GM18873 (cell line): ENCODE measurements around the gene CDC45.
"Not testable (repeated sequence)": the region's sequence is repeated elsewhere in the genome, so short reads cannot be mapped to it uniquely, and the experiment has no call there.

ENCODE experiments used
- ATAC-seq: cut with Tn5 transposase; IDR thresholded peaks from one replicate; pipeline ENCODE4 v1.9.1; 2021; ENCODE audit warnings: mild to moderate bottlenecking, moderate library complexity, moderate number of reproducible peaks; ENCODE audit not compliant: unreplicated experiment, low FRiP score

The CDC45 gene

DNA sequence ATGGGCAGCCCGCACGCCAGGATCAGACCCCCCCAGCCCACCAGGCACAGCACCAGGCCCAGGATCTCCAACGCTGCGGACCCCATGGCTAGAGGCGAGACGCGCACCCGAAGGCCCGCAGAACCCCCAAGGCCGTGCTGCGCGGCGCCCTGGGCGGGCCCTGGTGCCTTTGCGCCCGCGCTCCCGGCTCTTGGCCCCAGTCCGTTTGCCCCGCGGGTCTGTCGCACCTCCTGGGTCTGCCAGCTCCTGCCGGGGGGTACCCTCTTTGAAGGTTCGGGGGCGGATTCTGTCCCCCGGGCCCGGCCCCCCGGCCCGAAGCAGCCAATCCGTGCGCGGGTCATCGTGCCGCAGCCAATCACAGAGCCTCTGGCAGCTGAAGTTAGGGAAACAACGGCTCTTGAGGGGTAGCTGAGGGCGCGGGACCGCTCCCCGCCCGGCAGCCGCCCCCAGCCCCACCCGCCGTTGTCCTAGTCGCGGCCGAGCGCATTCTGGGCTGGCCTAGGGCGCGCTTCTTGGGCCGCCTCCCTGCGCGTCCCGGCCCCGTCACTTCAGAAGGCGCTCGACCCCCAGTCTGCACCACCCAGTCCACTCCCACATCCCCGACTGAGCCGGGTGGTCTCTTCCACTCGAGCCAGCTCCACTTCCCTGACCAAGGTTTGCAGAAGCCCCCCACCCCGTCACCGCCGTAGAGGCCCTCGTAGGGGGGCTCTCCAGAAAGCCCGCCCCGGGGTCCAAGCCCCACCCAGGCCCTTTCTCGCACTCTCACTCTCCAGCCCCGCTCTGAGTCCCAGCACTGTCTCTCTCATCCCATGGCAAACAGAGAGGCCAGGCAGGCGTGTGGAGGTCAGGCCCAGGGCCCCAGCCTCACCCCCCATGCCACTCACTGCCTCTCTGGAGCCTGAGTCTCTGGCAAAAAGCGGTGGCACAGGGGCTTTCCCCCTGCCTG, 44.7 kb downstream of the CDC45 start, which contains the start of gene CLDN5:
Gene CLDN5, minus strand, starts transcription at position 241 of the 946 bp plus-strand sequence. Its CDS starts 155 bp downstream, at position 86.
- ATAC-seq = no peak

DNA sequence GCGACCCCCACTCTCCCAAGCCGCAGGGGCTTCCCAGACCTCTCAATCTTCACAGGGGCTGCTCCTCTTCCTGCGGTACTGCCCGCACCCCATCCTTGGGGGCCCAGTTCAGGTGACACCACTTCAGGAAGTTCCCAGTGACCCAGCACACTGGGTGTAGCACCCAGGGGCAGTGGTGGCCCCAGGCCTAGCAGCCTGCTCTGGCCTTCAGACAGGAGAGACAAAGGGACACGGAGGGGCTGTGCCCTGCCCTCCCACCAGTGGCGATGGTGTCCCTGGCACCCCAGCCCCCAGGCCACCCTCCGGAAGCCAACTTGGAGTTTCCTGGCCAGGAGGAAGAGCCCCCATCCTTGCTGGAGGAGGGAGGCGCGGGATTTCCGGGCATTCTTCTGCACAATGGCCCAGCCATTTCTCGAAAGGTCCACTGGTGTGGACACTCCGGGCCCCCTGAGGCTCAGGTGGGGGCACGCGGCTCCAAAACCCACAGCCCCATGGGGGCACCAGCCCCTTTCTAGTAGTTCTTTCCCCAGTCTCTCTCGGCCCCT, 45.5 kb downstream of the CDC45 start:
- no peak for ATAC-seq

DNA sequence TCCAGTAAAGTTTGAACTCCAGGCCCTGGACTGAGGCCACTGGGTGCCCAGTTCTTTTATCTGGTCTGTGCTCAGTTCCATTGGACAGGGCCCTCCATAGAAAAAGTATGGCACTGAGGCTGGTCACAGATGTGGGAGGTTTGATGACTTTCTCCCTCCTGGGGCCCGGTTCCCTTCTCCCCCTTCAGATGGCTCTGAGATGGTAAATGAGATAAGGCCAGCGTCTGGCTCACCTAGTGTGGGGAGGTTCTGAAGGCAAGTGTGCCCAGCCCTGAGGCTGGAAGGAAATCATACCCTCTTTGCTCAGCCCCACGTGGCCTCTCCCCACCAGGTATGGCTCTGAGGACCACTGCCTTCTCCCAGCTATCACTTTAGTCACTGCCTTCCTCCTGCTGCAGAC, 45.9 kb downstream of the CDC45 start:
- ATAC-seq = no peak

DNA sequence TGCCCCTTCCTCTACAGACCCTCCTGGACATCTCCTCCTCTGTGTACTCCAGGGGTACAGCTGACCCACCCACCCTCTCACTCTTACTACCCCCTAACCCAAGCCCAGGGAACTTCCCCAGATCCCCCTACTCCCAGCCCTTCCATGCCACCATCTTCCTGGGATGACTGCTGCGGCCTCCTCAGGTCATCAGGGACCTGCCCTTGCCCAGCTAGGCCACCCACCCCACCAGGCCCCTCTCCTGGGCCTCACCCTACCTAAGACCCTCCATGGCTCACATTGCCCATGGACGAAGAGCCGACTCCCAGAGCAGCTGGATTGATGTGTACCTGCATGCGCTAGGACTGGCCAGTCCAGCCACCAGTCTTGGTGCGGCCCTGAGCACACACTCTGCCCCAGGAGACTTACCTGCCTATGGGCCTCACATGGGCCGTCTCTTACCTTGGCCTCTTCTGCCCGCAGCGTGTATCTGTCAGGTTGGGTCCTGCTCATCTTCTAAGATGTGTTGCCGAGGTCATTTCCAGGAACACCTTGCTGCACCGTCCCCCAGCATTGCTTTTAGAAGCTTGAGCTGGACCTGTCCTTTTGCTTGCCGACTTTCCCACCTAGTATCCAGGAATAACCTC, 46.5 kb downstream of the CDC45 start:
- ATAC-seq = no peak

DNA sequence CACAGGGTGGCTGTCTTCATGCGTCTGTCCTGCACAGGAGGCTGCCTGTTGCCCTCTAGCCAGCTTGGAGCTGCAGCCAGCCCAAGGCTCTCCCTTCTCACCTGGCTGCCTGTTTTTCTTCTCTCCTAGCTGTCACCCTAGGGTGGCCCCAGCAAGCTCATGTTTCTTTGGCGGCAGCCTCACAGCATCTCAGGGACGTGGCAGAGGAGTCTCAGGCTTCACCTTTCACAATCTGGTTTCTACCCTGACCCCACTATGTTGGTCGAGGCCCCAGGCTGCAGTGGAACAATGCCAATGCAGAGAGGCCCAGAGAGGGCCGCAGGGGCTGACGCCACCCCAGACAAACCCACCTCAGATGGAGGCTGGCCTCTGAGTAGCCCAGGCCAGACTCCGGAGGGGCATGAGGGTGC, 47.0 kb downstream of the CDC45 start:
- no peak for ATAC-seq

DNA sequence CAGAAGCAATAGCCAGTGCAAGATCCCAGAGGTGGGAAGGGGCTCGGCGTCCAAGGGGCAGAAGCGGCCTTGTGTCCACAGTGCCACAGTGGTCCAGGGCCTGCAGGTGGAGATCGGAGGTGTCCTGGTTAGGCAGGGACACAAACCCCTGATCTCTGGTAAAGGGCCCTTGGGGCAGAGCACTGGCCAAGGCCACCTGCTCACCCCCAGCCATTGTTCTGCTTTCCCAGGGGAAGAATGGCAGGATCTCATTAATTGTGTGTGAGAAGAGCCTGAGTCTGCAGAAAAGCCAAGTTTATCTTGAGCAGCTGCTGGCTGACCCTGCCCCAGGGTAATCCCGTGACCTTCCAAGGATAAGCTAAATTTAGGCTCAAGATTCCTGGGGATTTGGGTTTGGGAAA, 47.6 kb downstream of the CDC45 start:
- no peak for ATAC-seq

DNA sequence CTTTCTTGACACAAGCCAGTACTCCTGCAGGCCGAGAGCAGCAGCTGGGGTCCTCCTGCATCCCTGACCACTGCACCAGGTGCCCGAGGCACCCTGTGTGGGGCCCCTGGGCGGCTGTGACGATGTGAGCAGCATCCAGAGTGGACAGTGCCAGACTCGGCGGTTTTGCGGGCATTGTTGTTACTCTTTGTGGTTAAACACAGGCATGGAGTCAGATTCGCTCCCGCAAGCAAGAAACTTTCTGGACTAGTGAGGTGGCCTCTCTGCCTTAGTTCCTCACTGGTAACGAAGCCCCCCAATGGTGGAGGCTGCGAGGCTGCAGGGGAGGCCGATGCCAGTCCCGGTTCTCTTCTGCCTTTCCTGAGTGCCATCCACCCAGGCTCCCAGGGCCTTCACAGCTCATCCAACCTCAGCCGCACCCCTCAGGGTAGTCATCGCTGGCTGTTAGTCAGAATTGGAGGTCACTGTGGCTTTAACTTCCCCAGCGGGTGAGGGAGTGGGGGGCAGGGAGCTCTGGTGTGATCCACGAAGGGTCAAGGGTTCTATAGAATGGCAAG, 48.2 kb downstream of the CDC45 start:
- no peak for ATAC-seq

DNA sequence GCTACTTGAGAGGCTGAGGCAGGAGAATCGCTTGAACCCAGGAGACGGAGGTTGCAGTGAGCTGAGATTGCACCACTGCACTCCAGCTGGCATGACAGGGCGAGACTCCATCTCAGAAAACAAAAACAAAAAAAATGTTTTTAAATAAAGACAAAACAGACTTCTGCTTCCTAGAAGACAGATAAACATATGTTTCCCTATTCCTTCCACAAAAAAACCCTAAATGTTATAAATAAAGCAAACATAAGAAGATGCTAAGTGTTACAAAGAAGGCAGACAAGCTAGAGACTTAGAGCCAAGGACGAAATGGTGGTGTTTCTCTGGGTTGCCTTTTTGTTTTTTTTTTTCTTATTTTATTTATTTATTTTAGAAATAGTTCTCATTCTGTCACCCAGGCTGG, 50.1 kb downstream of the CDC45 start:
- ATAC-seq = no peak

DNA sequence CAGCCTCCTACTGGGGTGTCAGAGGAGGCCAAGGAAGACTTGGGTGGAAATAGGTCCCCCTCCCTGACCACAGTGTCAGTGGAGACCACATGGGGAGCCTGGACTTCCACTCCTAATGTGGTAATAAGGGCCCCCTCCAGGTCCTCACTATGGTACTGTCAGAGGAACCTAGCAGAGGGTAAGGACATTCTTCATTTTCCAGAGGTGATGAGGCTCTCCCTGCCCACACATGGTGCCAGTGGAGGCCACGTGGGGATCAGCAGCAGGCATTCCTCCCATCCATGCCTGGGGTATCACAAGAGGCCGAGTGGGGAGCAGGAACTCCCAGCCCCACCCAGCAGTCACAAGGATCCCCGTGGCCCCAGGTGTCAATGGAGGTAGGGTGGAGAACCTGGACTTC, 51.0 kb downstream of the CDC45 start:
- ATAC-seq = no peak

DNA sequence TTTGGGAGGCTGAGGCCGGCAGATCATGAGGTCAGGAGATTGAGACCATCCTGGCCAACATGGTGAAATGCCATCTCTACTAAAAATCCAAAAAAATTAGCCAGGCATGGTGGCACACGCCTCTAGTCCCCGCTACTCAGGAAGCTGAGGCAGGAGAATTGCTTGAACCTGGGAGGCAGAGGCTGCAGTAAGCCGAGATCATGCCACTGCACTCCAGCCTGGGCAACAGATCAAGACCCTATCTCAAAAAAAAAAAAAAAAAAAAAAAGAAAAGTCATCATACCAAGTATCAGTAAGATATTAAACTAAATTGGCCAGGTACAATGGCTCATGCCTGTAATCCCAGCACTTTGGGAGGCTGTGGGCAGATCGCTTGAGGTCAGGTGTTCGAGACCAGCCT, 51.6 kb downstream of the CDC45 start:
- not testable (repeated sequence) for ATAC-seq

DNA sequence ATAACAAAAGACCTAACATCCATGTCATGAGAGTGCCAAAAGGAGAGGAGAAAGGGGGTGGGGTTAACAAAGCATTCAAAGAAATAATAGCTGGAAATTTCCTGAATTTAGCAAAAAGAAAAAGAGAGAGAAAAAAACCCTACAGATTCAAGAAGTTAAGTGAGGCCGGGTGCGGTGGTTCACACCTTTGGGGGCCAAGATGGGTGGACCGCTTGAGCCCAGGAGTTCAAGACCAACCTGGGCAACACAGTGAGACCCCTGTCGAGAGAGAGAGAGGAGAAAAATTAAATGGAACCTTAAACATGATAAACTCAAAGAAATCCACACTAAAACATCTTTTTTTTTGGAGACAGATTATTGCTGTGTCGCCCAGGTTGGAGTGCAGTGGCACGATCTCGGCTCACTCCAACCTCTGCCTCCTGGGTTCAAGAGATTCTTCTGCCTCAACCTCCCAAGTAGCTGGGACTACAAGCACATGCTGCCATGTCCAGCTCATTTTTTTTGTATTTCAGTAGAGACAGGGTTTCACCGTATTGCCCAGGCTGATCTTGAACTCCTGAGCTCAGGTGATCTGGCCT, 53.4 kb downstream of the CDC45 start:
- ATAC-seq = no peak

DNA sequence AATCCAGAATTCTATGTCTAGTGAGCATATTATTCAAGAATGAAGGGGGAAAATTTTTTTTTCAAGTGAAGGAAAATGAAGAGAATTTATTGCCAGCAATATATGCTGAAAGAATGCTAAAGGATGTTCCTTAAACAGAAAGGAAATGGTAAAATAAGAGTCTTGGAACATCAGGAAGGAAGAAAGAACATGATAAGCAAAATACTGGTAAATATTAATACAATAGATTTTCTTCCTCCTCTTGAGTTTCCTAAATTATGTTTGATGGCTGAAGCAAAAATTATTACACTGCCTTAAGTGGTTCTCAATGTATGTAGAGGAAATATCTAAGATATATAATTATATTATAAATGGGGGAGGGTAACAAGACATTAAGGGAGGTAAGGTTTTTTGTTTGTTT, 54.1 kb downstream of the CDC45 start:
- ATAC-seq = no peak

DNA sequence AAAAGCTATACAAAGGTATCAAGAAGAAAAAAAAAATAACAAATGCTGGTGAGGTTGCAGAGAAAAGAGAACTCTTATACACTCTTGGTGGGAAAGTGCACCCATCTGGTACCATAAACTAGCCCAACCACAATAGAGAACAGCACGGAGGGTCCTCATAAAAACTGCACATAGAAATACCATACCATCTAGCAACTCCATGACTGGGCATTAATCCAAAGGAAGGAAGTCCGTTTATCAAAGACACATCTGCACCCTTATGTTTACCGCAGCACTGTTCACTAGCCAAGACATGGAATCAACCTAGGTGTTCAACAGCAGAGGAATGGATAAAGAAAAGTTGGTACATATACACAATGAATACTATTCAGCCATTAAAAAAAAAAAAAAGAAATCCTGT, 55.3 kb downstream of the CDC45 start:
- ATAC-seq = no peak

DNA sequence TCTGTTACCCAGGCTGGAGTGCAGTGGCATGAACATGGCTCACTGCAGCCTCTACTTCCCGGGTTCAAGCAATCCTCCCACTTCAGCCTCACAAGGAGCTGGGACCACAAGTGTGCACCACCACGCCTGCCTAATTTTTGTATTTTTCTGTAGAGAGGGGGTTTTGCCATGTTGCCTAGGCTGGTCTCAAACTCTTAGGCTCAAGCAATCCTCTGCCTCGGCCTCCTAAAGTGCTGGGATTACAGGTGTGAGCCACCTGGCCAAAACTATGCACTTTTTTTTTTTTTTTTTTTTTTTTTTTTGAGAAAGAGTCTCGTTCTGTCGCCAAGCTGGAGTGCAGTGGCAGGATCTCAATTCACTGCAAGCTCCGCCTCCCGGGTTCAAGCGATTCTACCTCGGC, 56.8 kb downstream of the CDC45 start:
- no peak for ATAC-seq

DNA sequence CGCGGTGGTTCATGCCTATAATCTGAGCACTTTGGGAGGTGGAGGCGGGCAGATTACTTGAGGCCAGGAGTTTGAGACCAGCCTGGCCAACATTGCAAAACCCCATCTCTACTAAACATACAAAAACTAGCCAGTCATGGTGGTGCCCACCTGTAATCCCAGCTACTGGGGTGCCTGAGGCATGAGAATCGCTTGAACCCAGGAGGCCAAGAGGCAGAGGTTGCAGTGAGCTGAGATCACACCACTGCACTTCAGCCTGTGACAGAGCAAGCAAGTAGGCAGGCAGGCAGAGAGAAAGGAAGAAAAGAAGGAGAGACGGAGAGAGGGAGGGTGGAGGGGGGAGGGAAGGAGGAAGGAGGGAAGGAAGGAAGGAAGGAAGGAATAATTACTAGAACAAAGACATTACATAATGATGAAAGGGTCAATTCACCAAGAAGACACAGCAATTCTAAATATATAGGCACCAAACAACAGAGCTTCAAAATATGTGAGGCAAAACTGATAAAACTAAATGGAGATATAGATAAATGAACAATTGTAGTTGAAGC, 58.3 kb downstream of the CDC45 start:
- ATAC-seq = no peak

DNA sequence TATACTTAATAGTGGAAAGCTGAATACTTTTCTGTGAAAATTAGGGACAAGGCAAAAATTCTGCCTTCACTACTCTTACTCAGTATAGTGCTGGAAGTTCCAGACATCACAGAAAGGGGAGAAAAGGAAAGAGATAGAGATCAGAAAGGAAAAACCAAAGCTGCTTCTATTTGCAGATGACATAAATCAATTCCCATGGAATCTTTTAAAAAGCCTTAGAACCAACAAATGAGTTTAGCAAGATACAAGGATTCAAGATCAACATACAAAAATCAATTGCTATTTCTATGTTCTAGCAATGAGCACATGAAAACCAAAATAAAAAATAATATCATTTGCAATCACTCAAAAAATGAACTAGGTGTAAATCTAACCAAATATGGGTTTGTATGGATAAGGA, 60.7 kb downstream of the CDC45 start:
- no peak for ATAC-seq

DNA sequence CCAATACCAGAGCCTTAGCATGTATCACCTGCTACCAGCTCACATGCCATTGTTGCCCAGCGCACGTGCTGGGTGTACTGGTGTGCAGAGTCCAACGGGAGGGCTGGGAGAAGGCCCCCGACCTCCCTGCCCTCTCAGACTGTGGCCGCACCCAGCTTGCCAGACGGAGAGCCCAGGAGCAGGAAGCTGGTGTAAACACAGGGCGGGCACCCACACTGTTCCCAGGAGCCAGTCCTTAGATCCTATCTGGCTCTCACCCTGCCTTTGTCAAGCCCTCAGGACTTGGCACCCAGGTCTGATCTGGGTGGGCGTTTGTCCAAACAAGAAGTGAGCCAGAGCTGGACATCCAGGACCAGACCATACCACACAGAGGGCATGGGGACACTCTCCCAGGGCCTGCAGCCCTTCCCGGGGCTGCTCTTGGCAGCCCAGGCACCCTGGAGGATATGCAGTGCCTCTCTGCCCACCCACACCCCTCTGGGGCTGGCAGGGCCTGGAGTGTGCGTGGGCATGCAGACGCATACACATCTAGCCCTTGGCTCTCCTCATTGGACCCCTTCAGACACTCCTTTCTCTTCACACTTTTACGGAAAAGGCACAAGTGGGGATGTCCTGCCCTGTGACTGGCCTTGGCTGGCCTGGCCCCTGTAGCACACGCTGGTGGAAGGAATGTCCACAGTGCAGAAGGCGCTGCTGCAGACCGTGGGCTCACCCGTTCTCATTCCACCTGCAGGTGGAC, 64.4 kb downstream of the CDC45 start:
- ATAC-seq = no peak

DNA sequence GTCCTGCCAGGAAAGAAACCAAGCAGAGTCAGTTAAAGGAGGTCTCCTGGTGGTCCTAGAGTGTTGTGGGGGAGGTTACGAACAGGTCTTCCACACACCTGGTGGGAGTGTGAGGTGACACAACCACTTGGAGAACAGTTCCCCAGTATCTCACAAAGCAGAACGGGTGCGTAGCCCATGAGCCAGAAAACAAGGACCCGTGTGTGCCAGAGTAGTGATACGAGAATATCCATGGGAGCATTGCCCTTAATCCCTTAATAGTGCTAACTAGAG, 66.2 kb downstream of the CDC45 start:
- no peak for ATAC-seq

DNA sequence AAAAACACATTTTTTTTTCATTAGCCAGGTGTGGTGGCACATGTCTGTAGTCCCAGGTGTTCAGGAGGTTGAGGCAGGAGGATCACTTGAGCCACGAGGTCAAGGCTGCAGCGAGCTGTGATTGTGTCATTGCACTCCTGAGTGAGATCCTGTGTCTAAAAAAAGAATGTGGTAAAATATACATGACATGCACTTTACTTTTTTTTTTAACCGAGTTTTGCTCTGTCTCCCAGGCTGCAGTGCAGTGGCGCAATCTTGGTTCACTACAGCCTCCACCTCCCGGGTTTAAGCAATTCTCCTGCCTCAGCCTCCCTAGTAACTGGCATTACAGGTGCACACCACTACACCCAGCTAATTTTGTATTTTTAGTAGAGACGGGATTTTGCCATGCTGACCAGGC, 67.0 kb downstream of the CDC45 start:
- ATAC-seq = no peak

DNA sequence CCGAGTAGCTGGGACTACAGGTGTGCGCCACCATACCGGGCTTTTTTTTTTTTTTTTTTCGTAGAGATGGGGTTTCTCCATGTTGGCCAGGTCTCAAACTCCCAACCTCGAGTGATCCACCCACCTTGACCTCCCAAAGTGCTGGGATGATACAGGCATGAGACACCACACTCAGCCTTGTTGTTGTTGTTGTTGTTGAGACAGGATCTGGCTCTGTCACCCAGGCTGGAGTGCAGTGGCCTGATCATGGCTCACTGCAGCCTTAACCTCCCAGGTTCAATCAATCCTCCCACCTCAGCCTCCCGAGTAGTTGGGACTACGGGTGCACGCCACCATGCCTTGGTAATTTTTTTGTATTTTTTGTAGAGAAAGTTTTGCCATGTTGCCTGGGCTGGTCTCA, 67.9 kb downstream of the CDC45 start:
- ATAC-seq = no peak
